BJ (cell line): ENCODE results near the gene SNX24. TPM values are rescaled to one million over a fixed set of nuclear protein-coding genes. Genes with fewer than 3 reads are reported as not detected.

Experiments
- CTCF ChIA-PET: fragments of 350-600 bp; formaldehyde crosslinking; extraction: SDS; loops from one replicate; lab custom pipeline; 2021; ENCODE audit warnings: antibody characterized with exemption, inconsistent platforms; lab: Yijun Ruan, JAX
- POLR2A ChIA-PET: fragments of 300-600 bp; sonication (Branson Sonifier 250); formaldehyde crosslinking; extraction: SDS; loops from one replicate; lab custom pipeline; 2021; ENCODE audit warnings: antibody characterized with exemption; lab: Charles Lee
- DNase-seq: peaks from one replicate; pipeline ENCODE4 v3.0.0-alpha.2; 2011; ENCODE audit warnings: low read depth
- H3K27me3 ChIP-seq: 2 replicates; pipeline ENCODE4 v1.6.0; 2011; ENCODE audit warnings: low read length; ENCODE audit not compliant: control insufficient read depth, insufficient read depth
- H3K36me3 ChIP-seq: 2 replicates; pipeline ENCODE4 v1.5.1; 2011; ENCODE audit warnings: low read length; ENCODE audit not compliant: control insufficient read depth, insufficient read depth
- H3K4me3 ChIP-seq: 2 replicates; pipeline ENCODE4 v1.5.1; 2011; ENCODE audit warnings: low read depth, mild to moderate bottlenecking, control low read depth, low read length
- CTCF ChIP-seq: IDR thresholded peaks from 2 replicates; pipeline ENCODE4 v1.5.1; 2011; ENCODE audit warnings: low read depth, mild to moderate bottlenecking, control low read depth, inconsistent platforms, low read length, moderate library complexity; ENCODE audit not compliant: insufficient read depth
- polyA plus RNA-seq: library from polyadenylated mRNA; depleted of rRNA; stranded (reverse); fragments of >200 nt; gene quantifications from 2 replicates; pipeline ENCODE4 v1.2.3, GENCODE V29; 2011

Gene SNX24
- polyA plus RNA-seq, 1 experiment = 6.9 TPM

GRCh38 chr5:122937914-122938313 lies 92.5 kb downstream of the SNX24 start:
- no peak for DNase-seq
- ChIA-PET CTCF (interaction anchor here (0.9 to 1.3 kb wide), 2 partner anchors 10 to 22 kb away, joined by 3 to 4 read pairs; no protein-coding TSS in a partner anchor), POLR2A (no interaction called here)
- H3K27me3 ChIP-seq = no peaks in the 10 kb centered on the region
- TF ChIP-seq CTCF = no peak
- H3K36me3 ChIP-seq = peaks cover 2% of the 10 kb centered on the region; the same call in 1 of the 2 replicates
- H3K4me3 ChIP-seq = no peak overlapping the region

DNA sequence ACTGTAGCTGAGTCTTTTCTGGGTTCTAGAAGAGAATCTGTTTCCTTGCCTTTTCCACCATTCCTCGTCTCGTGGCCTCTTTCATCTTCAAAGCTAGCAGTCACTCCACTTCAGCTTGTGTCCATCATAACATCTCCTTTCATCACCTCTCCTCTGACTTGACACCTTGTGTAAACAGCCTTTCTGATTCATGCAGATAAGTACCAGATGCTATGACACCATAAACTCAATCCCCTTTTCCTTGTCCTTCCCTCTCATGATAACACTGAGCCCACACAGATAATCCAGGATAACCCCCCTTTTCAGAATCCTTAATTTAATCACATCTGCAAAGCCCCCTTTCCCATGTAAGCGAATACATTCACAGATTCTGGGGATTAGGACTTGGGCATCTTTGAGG lies 95.5 kb downstream of the SNX24 start:
- no peaks in the 10 kb centered on the region for H3K27me3 ChIP-seq
- H3K4me3 ChIP-seq = no peak overlapping the region
- DNase-seq = no peak
- CTCF ChIA-PET = no interaction called here
- POLR2A ChIA-PET = no interaction called here
- no peak for TF ChIP-seq CTCF
- H3K36me3 ChIP-seq = 0 out of 2 replicates have a peak, but pooled peaks cover 2% of the 10 kb centered on the region

GRCh38 chr5:122941737-122942136 lies 96.3 kb downstream of the SNX24 start:
- TF ChIP-seq CTCF = no peak
- POLR2A ChIA-PET = interaction anchor here (0.6 kb wide), 1 partner anchor 259 kb away, joined by 5 read pairs; no protein-coding TSS in a partner anchor
- Histone ChIP-seq H3K36me3 (peaks cover 2% of the 10 kb centered on the region), H3K4me3 (no peak overlapping the region), H3K27me3 (no peaks in the 10 kb centered on the region)
- DNase-seq = no peak
- CTCF ChIA-PET = no interaction called here

DNA sequence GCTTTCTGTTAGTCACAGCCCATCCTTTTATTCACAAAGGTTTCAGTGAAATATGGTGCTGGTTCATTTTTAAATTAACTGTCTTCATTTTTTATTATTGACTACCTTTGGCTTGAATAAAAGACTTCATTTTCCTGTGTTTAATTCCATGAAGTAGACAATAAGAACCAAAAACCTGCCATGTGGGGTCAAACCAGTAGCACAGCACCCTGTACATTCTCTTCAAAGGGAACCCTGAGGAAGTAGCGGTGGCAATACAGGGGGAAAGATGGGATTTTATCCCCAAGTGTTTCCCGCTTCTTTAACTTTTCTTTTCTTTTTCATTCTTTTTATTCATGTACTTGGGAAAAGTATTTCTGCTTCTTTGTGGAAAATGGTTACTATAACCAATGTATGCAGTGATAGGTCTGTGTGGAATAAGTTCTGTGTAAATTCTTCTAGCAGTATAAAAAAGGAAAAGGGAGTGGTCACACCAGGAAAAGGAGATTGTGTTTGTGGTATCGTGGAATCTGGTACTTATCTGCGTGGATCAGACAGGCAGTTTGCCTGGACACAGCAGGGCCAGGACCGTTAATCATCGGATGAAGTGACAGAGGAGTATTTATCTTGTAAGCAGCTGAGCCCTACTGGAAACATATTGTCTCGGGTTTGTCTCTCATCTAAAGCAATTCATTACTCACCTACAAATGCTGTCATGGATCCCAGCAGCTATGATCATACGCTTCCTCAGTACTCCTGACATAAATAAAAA lies 96.9 kb downstream of the SNX24 start:
- H3K36me3 ChIP-seq = peaks cover 2% of the 10 kb centered on the region
- H3K4me3 ChIP-seq = no peak overlapping the region
- peak; percentile 9 for DNase-seq
- no peaks in the 10 kb centered on the region for H3K27me3 ChIP-seq
- ChIA-PET CTCF (no interaction called here), POLR2A (interaction anchor here (0.6 kb wide), 1 partner anchor 259 kb away, joined by 5 read pairs; no protein-coding TSS in a partner anchor)
- TF ChIP-seq CTCF = no peak

GRCh38 chr5:122943050-122943698 lies 97.8 kb downstream of the SNX24 start:
- DNase-seq = no peak
- ChIA-PET POLR2A (no interaction called here), CTCF (no interaction called here)
- Histone ChIP-seq H3K36me3 (no peaks in the 10 kb centered on the region; the same call in none of the 2 replicates), H3K4me3 (no peak overlapping the region), H3K27me3 (no peaks in the 10 kb centered on the region)
- no peak for TF ChIP-seq CTCF
